ENCODE data around the gene DHRS4L2.
"Not testable (repeated sequence)": the region's sequence is repeated elsewhere in the genome, so short reads cannot be mapped to it uniquely, and the experiment has no call there.

The DHRS4L2 gene

GRCh38 chr14:23974041-23974440 lies 14.7 kb upstream of the DHRS4L2 start:
- FAIRE-seq = not testable (repeated sequence)

GRCh38 chr14:23977208-23977607 lies 11.5 kb upstream of the DHRS4L2 start:
- peak; percentile 72 for FAIRE-seq

GRCh38 chr14:23981951-23982813 lies 6.5 kb upstream of the DHRS4L2 start:
- not testable (repeated sequence) for FAIRE-seq

DNA sequence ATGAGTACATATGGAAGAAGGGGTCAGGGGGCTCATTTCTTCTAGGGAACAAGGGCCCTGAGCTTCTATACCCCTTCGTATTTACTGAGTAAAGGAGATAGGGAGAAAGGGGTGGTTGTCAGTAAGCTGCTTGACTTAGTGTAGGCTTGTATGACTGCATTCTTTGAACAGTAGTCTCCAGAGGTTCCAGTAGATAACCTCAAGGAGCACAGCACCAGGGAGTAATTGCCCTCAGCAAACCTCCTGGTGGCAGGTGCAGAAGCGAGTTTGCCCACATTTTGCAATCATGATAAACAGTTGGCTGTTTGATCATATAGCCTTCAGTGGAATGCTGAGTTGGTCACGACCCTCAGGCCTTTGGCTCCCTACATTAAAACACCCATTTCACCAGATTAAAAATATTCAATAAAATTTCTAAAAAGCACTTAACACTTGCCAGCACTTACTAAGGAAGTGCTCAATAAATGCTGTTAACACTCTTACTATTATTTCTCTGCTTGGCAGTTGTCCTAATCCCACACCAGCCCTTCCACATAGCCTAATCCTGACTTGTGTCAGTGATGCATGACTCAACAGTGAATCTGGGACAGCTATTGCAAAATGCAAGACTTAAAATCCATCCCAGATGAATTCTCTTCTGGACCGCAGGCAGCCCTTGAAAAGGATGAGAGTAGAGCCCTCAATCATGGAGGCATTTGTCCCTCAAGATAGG lies 3.7 kb upstream of the DHRS4L2 start:
- FAIRE-seq = no peak

- not testable (repeated sequence) for FAIRE-seq
Observed at GRCh38 chr14:23988223-23988606, 514 bp upstream of the DHRS4L2 start.

DNA sequence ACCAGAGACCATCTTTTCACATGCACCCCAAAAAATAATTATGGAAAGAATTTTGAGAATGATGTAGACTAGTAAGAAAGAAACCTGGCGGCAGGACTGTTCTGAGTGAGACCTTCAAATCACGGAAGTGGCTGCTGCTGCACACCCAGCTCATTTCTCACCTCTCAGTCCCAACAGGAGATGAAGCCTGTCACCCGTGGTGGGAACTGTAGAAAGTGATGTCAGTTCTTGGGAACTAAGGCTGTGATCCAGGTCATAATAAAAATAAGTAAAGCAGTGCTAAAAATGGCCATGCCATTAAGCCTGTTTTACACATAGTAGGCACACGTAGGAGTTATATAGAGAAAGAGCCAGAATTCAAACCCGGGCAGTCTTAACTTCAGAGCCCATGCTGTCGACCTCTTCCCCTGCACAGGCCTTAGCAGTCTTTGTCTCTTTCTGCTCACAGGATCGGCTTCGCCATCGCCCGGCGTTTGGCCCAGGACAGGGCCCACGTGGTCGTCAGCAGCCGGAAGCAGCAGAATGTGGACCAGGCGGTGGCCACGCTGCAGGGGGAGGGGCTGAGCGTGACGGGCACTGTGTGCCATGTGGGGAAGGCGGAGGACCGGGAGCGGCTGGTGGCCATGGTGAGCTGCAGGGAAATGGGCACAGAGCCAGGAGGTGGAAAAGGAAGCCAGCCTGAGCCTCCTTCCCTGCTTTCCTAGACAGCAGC lies 1.2 kb downstream of the DHRS4L2 start:
- FAIRE-seq = not testable (repeated sequence)

GRCh38 chr14:23990961-23991360 lies 2.2 kb downstream of the DHRS4L2 start:
- FAIRE-seq = not testable (repeated sequence)

GRCh38 chr14:23993042-23993441 lies 4.3 kb downstream of the DHRS4L2 start:
- not testable (repeated sequence) for FAIRE-seq

- FAIRE-seq = not testable (repeated sequence)
Observed at GRCh38 chr14:23996009-23996408, 7.3 kb downstream of the DHRS4L2 start.

GRCh38 chr14:23996825-23997224 lies 8.1 kb downstream of the DHRS4L2 start:
- not testable (repeated sequence) for FAIRE-seq

DNA sequence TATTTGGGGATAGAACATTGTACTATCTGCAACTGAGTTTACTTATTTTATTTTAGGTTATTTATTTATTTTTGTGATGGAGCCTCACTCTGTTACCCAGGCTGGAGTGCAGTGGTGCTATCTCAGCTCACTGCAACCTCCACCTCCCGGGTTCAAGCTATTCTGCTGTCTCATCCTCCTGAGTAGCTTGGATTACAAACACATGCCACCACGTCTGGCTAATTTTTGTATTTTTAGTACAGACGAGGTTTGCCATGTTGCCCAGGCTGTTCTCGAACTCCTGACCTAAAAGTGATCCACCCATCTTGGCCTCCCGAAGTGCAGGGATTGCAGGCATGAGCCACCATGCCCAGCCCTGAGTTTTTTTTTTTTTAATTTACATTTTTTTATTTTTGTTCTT lies 10.9 kb downstream of the DHRS4L2 start:
- FAIRE-seq = not testable (repeated sequence)

DNA sequence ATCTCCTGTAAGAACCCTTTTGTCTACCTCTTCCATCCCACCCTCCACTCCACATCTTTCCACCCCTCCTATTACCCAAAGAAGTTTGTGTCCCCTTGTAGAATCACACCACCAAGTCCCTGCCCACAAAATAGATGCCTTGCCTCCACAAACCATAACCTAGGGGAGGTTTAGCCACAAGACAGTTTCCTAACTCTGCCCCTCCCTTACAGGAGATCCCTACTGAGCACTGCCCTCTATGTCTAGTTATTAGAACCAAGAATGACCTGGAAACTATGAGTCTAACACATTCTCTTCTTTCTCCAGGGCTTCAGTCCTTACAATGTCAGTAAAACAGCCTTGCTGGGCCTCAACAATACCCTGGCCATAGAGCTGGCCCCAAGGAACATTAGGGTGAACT lies 12.3 kb downstream of the DHRS4L2 start:
- not testable (repeated sequence) for FAIRE-seq

DNA sequence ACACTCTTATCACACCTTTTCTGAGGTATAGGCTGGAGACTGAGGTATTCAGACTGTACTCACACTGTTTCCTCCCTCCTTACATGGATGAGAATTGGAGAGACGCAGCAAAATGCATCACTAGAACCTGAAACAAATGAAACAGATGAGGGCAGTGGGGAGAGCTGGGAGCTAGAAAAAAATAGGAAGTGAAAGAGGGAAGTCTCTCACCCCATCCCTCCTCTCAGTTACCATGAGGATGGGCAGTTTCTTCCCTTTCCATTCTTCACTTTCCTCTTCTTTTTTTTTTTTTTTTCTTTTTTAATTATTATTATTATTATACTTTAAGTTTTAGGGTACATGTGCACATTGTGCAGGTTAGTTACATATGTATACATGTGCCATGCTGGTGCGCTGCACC lies 12.9 kb downstream of the DHRS4L2 start:
- FAIRE-seq = not testable (repeated sequence)

DNA sequence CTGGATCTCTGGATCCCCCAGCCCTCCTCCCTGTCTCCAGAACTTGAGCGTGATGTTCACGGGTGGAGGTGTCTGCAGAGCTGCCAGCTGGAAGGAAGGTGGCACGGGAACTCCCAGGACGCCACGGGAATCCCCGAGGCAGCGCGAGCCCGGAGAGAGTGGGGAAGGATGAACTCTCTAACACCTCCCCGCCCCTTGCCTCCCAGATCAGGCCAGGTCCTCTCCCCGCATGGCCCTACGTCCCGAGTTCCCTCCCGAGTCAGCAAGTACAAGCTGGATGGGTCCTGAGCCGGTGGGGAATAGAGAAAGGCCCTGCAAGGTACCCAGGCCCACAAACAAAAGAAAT lies 17.7 kb downstream of the DHRS4L2 start:
- not testable (repeated sequence) for FAIRE-seq

DNA sequence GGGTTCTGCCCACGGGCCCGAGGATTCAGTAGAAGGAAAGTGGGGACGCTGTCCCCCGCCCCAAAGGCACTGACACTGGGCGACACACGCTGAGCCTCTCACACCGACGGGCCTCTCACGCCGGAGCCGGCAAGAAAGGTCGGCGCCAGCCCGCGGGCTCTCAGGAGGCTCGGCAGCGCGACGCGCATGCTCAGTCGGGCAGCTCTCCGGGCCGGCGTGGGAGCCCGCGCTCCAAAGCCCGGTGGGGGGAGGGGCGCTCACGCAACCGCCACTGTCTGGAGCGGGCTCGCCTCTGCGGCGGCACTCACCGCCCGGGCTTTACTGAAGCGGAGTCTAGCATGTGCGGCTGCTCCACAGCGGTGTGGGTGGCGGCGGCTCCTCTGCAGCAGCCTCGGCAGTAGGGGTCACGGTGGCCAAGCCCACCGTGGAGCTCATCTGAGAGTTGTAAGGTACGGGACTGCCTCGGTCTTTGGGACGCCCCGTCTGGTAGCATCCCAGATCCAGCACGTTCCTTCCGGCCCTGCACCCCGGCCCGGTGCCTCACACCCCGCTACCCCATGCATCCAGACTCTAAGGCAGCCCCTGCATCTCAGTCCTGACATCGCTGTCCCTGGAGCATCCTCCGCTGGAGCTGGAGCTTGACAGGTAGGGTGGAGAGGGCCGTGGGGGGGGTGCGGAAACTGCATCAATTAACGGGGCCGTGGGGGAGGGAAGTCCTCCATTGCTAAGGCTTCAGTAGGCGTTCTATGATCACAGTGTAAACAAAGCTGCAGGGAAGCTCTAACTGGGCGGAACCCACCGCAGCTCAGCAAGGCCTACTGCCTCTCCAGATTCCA lies 18.3 kb downstream of the DHRS4L2 start:
- FAIRE-seq = not testable (repeated sequence)

DNA sequence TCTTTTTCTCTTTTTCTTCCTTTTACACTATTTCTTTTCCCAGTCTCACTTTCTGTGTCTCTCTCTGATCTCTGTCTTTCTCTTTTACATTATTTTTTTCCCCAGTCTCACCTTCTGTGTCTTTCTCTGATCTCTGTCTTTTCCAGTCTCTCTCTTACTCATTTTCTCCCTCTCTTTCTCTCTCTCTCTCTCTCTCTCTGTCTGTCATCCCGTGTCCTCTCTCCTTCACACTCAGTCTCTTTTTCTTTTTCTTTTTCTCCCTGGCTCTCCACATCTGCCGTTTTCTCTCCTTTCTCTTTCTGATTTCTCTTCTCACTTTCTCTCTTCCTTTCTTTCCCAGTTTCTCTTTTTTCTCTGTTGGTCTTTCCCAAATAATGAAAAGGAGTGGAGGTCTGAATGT lies 22.3 kb downstream of the DHRS4L2 start:
- FAIRE-seq = no peak

DNA sequence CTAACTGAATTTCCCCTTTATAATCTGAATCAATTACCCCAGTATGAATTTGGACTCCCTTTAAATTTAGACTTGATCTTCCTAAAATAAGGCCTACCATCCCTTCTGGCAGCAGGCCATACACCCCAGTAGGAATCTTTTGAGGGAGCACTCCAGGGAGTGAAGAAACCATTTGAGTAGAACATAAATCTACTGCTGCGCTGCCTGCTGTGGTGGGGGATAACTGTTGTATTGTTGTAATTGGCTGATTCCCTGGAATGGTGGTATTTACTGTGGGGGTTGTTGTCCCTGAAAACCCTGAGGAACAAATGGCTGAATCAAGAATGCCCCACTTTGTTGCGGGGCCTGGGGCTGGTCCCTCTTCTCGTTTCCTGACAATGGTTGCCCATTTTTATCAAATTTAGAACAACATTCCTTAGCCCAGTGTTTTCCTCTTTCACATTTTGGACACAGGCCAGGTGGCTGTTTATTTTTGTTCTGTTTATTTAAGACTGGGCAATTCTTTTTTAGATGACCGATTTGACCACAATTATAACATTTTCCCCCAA lies 24.1 kb downstream of the DHRS4L2 start:
- FAIRE-seq = not testable (repeated sequence)

DNA sequence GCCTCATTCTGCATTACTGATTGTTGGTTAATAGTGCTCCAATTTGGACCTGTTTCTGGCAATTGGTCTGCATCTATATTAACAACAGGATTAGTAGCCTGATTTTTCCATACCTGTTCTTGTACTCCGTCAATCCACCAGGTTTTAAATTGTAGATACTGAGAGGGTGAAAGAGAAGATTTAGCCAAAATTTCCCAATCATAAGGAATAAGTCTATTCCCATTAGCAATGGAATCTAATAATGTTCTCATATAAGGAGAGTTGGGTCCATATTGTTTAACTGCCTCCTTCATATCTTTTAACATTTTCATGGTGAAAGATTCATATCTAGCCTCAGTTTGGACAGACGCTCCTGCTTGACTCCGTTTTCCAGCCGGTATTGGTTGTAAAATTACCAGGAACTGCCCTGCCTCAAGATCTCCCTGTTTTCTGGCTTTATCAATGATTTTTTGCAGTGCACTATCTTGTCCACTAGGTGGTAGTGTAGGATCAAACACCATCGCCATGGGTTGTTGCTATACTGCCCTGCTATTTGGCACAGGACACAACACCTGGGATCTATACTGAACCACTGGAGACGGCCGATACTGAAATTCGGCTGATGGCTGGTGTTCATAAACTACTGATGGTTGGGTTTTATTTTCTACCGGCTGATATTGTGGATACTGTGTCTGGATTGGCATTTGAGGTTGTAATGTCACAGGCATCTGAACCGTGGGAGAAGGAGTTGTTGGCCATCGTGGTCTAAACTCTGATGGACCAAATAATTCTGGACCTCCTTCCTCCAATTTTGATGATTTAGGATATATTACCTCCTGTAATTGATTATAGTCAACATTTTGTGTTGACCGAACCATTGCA lies 25.2 kb downstream of the DHRS4L2 start:
- FAIRE-seq = peak; percentile 39

- FAIRE-seq = not testable (repeated sequence)
Observed at GRCh38 chr14:24015745-24016144, 27.0 kb downstream of the DHRS4L2 start.

DNA sequence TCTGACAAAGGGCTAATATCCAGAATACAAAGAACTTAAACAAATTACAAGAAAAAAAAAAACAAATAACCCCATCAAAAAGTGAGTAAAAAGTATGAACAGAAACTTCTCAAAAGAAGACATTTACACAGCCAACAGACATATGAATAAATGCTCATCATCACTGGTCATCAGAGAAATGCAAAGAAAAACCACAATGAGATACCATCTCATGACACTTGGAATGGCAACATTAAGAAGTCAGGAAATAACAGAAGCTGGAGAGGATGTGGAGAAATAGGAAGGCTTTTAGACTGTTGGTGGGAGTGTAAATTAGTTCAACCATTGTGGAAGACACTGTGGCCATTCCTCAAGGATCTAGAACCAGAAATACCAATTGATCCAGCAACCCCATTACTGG lies 30.2 kb downstream of the DHRS4L2 start:
- FAIRE-seq = not testable (repeated sequence)

DNA sequence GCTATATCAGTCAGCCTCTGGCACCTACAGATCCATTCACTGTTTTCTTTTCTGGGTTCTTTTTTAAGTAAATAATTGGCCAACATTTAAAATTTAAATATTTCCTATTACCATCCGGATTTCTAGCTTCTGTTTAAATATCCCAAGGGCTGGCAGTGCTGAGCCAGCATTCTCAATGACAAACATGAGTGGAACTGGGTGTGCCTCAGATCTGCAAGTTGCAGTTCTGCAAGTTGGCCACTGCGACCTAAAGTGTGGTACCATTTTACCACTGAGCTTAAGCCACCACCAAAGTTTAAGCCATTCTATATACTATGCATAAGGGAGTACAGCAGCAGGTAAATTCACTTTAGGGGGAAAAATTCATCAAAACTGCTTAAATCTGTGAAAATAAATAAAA lies 31.2 kb downstream of the DHRS4L2 start:
- not testable (repeated sequence) for FAIRE-seq
